Measurements from ENCODE around the gene MNAT1. TPM values are rescaled to one million over a fixed set of nuclear protein-coding genes. Genes with fewer than 3 reads are reported as not detected.

Gene MNAT1
- polyA plus RNA-seq, 3 donors: 4.1 to 5.8 (median 4.5) TPM

GRCh38 chr14:60905923-60906322, 171.4 kb downstream of the MNAT1 start:
- H3K4me1 Mint-ChIP-seq: no peaks in the 10 kb centered on the region
- peaks cover 2 to 12% (median 3%) of the 10 kb centered on the region in 7 donors for H3K9me3 Mint-ChIP-seq
- Histone ChIP-seq H3K36me3 (replicated peaks in 1 of 2; ENCODE audit: control insufficient read depth in 1 of 2, insufficient read depth in 2 of 2, low read length in 2 of 2) (no peaks in the 10 kb centered on the region), H3K9me3 (replicated peaks in 1 of 2; ENCODE audit: control insufficient read depth in 1 of 2, insufficient read depth in 1 of 2, low read length in 2 of 2) (no peaks in the 10 kb centered on the region), H3K4me1 (ENCODE audit: control insufficient read depth in 1 of 2, insufficient read depth in 2 of 2, low read length in 2 of 2) (no peaks in the 10 kb centered on the region), H4K20me1 (ENCODE audit: insufficient read depth, low read length) (no peaks in the 10 kb centered on the region), H3K4me3 (replicated peaks in 1 of 3; ENCODE audit: low read depth in 2 of 3, low read length in 3 of 3) (no peak overlapping the region), H3K27me3 (ENCODE audit: control insufficient read depth in 2 of 2, insufficient read depth in 2 of 2, low read length in 2 of 2) (no peaks in the 10 kb centered on the region), H3K9ac (ENCODE audit: insufficient read depth, low read length, poor library complexity, severe bottlenecking) (no peak overlapping the region), H3K79me2 (ENCODE audit: insufficient read depth, low read length) (no peaks in the 10 kb centered on the region), H3K4me2 (replicated peaks; ENCODE audit: extremely low read depth, low read length, poor library complexity, severe bottlenecking) (no peak overlapping the region), H3K27ac (ENCODE audit: low read depth in 1 of 2, low read length in 2 of 2) (no peak overlapping the region), H2AFZ (ENCODE audit: insufficient read depth, low read depth, low read length, poor library complexity, severe bottlenecking) (no peak overlapping the region)
- no peak for DNase-seq
- intact Hi-C loops (cut with micrococcal nuclease): no loop called here
- no peak overlapping the region for H3K27ac Mint-ChIP-seq
- peaks cover 0 to 2% (median 0%) of the 10 kb centered on the region in 3 donors for H3K27me3 Mint-ChIP-seq (ENCODE audit: low read depth in 3 of 3)
- H3K4me3 Mint-ChIP-seq: no peak overlapping the region
- TF ChIP-seq CTCF (IDR thresholded peaks at IDR 0.05): no peak
- no peaks in the 10 kb centered on the region for H3K36me3 Mint-ChIP-seq

- H3K4me3 ChIP-seq (replicated peaks in 1 of 3; ENCODE audit: low read depth in 2 of 3, low read length in 3 of 3): no peak overlapping the region
- no peaks in the 10 kb centered on the region for H4K20me1 ChIP-seq (ENCODE audit: insufficient read depth, low read length)
- H3K36me3 Mint-ChIP-seq: peaks cover 12 to 18% of the 10 kb centered on the region in 2 donors
- no peaks in the 10 kb centered on the region for H3K27me3 Mint-ChIP-seq (ENCODE audit: low read depth in 3 of 3)
- peaks cover 0 to 8% of the 10 kb centered on the region in 2 donors for H3K9me3 ChIP-seq (replicated peaks in 1 of 2; ENCODE audit: control insufficient read depth in 1 of 2, insufficient read depth in 1 of 2, low read length in 2 of 2)
- no peak overlapping the region for H3K27ac ChIP-seq (ENCODE audit: low read depth in 1 of 2, low read length in 2 of 2)
- H3K36me3 ChIP-seq (replicated peaks in 1 of 2; ENCODE audit: control insufficient read depth in 1 of 2, insufficient read depth in 2 of 2, low read length in 2 of 2): no peaks in the 10 kb centered on the region
- no peaks in the 10 kb centered on the region for H3K4me1 Mint-ChIP-seq
- no peaks in the 10 kb centered on the region for H3K4me1 ChIP-seq (ENCODE audit: control insufficient read depth in 1 of 2, insufficient read depth in 2 of 2, low read length in 2 of 2)
- no peak overlapping the region for H3K9ac ChIP-seq (ENCODE audit: insufficient read depth, low read length, poor library complexity, severe bottlenecking)
- TF ChIP-seq CTCF (IDR thresholded peaks at IDR 0.05): no peak
- H3K9me3 Mint-ChIP-seq: peaks cover 10 to 22% (median 13%) of the 10 kb centered on the region in 7 donors
- no peak overlapping the region for H3K27ac Mint-ChIP-seq
- H3K4me3 Mint-ChIP-seq: no peak overlapping the region
- no peak overlapping the region for H2AFZ ChIP-seq (ENCODE audit: insufficient read depth, low read depth, low read length, poor library complexity, severe bottlenecking)
- intact Hi-C loops (cut with micrococcal nuclease): no loop called here
- 100% methylated on average over 1 of the region's 3 CpGs for WGBS (ENCODE audit: insufficient coverage)
- DNase-seq: no peak
- H3K27me3 ChIP-seq (ENCODE audit: control insufficient read depth in 2 of 2, insufficient read depth in 2 of 2, low read length in 2 of 2): no peaks in the 10 kb centered on the region
- H3K4me2 ChIP-seq (replicated peaks; ENCODE audit: extremely low read depth, low read length, poor library complexity, severe bottlenecking): no peak overlapping the region
- no peaks in the 10 kb centered on the region for H3K79me2 ChIP-seq (ENCODE audit: insufficient read depth, low read length)
Observed at GRCh38 chr14:60915781-60916180, 181.2 kb downstream of the MNAT1 start.

Measured in CD14-positive monocyte (primary cell).